GM18907 (cell line): ENCODE data around the gene NEK5.

Experiments
- ATAC-seq: cut with Tn5 transposase; IDR thresholded peaks from one replicate; pipeline ENCODE4 v1.9.1; 2021; ENCODE audit warnings: mild to moderate bottlenecking, moderate library complexity; ENCODE audit not compliant: unreplicated experiment

Gene NEK5

GRCh38 chr13:52011632-52012511 is 117.0 kb downstream of the NEK5 start, which contains the start of gene ALG11:
ALG11 (plus strand) TSS chr13:52012398; CDS start chr13:52012419, 21 bp downstream.
- ATAC-seq: peak; percentile 99

- ATAC-seq: peak; percentile 6
These were observed 117.8 kb downstream of the NEK5 start, which contains the start of gene ATP7B for GRCh38 chr13:52010890-52011631. ATP7B (minus strand) TSS chr13:52011450; CDS start chr13:52011337, 113 bp downstream.

- ATAC-seq: no peak
These were observed 118.9 kb downstream of the NEK5 start for GRCh38 chr13:52009946-52010345.

GRCh38 chr13:52006523-52007245 is 122.2 kb downstream of the NEK5 start:
- no peak for ATAC-seq

GRCh38 chr13:52005841-52006522 is 122.9 kb downstream of the NEK5 start:
- ATAC-seq: no peak

- ATAC-seq: no peak
These were observed 124.2 kb downstream of the NEK5 start for GRCh38 chr13:52004511-52005170.

- ATAC-seq: no peak
These were observed 125.3 kb downstream of the NEK5 start for GRCh38 chr13:52003541-52003940.

GRCh38 chr13:52002361-52002760 is 126.5 kb downstream of the NEK5 start:
- ATAC-seq: no peak

GRCh38 chr13:52001120-52001731 is 127.6 kb downstream of the NEK5 start:
- ATAC-seq: peak; percentile 92

- ATAC-seq: no peak
These were observed 129.0 kb downstream of the NEK5 start for GRCh38 chr13:51999921-52000320.

- ATAC-seq: no peak
These were observed 129.4 kb downstream of the NEK5 start for GRCh38 chr13:51999510-51999911.

- no peak for ATAC-seq
These were observed 130.0 kb downstream of the NEK5 start for GRCh38 chr13:51998723-51999509.

- no peak for ATAC-seq
These were observed 131.1 kb downstream of the NEK5 start for GRCh38 chr13:51997641-51998330.

- no peak for ATAC-seq
These were observed 131.7 kb downstream of the NEK5 start for GRCh38 chr13:51997186-51997585.

GRCh38 chr13:51996641-51997040 is 132.2 kb downstream of the NEK5 start:
- no peak for ATAC-seq

- no peak for ATAC-seq
These were observed 133.0 kb downstream of the NEK5 start for GRCh38 chr13:51995677-51996551.

- ATAC-seq: no peak
These were observed 135.2 kb downstream of the NEK5 start for GRCh38 chr13:51993713-51994112.
